ENCODE results near the gene TDRD3. TPM values are rescaled to one million over a fixed set of nuclear protein-coding genes. Genes with fewer than 3 reads are reported as not detected.

TDRD3 gene
- total RNA-seq, 3 donors from 2014 or later, result 30.6 to 52.1 (median 32.1) TPM

GRCh38 chr13:60397704-60398378 is 821 bp downstream of the TDRD3 start:
- no peak for TF ChIP-seq CTCF (IDR thresholded peaks at IDR 0.05)
- TF ChIP-seq POLR2A (IDR thresholded peaks at IDR 0.05), result no peak
- no peak for TF ChIP-seq POLR2AphosphoS5 (IDR thresholded peaks at IDR 0.05)
- Histone ChIP-seq H3K27me3 (no peaks in the 10 kb centered on the region), H3K27ac (peak overlapping the region; percentile 94 to 99), H3K36me3 (no peaks in the 10 kb centered on the region), H3K9me3 (no peaks in the 10 kb centered on the region), H3K4me1 (no peaks in the 10 kb centered on the region), H3K4me3 (peak overlapping the region; percentile 73 to 88 (median 86))
- intact Hi-C loops (cut with DNase I; ENCODE audit: low total_unique reads), result no loop called here
- DNase-seq (ENCODE audit: low spot score in 2 of 2), result peak; percentile 29 to 59

DNA sequence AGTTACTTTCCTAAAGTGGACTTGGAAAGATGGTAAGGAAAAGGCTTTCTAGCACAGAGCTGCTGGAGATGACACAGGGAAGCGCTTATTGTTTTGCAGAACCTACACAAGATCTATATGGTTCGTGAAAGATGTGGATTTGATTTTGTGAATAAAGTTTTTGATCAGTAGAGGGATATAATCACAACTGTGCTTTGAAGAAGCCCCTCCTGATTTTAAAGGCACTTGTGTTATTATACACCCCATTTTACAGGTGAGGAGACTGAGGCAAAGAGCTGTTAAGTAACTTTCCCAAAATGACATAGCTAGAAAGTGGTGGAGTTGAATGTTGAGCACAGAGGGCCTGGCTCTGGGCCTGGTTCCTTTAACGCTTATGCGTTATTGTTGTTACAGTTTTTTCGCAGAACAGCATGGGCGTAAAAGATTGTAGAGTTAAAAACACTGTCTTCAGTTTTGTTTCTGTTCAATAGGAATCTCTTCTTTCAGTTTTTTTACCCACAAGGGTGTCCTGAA is 1.4 kb downstream of the TDRD3 start:
- TF ChIP-seq POLR2AphosphoS5 (IDR thresholded peaks at IDR 0.05) (no peak), CTCF (IDR thresholded peaks at IDR 0.05) (no peak), POLR2A (IDR thresholded peaks at IDR 0.05) (no peak)
- no peaks in the 10 kb centered on the region for H3K27me3 ChIP-seq
- no peaks in the 10 kb centered on the region for H3K4me1 ChIP-seq
- DNase-seq (ENCODE audit: low spot score in 2 of 2), result no peak
- peak overlapping the region; percentile 94 to 99 for H3K27ac ChIP-seq
- H3K36me3 ChIP-seq, result no peaks in the 10 kb centered on the region
- intact Hi-C loops (cut with DNase I; ENCODE audit: low total_unique reads), result no loop called here
- no peaks in the 10 kb centered on the region for H3K9me3 ChIP-seq
- H3K4me3 ChIP-seq, result peak overlapping the region; percentile 73 to 88 (median 86)

- no peak for DNase-seq (ENCODE audit: low spot score in 2 of 2)
- Histone ChIP-seq H3K4me1 (no peaks in the 10 kb centered on the region), H3K9me3 (no peaks in the 10 kb centered on the region), H3K27ac (peak overlapping the region; percentile 10 to 46), H3K4me3 (peak overlapping the region in 2 of 3 donors; percentile 86 to 88), H3K27me3 (no peaks in the 10 kb centered on the region), H3K36me3 (no peaks in the 10 kb centered on the region)
- intact Hi-C loops (cut with DNase I; ENCODE audit: low total_unique reads), result no loop called here
- TF ChIP-seq POLR2A (IDR thresholded peaks at IDR 0.05) (no peak), CTCF (IDR thresholded peaks at IDR 0.05) (no peak), POLR2AphosphoS5 (IDR thresholded peaks at IDR 0.05) (no peak)
Observed at GRCh38 chr13:60398907-60399589, 2.0 kb downstream of the TDRD3 start.

- no peak overlapping the region for H3K4me3 ChIP-seq
- intact Hi-C loops (cut with DNase I; ENCODE audit: low total_unique reads), result no loop called here
- no peak for DNase-seq (ENCODE audit: low spot score in 2 of 2)
Observed at GRCh38 chr13:60402022-60402421, 5.0 kb downstream of the TDRD3 start.

More at GRCh38 chr13:60402022-60402421, 5.0 kb downstream of the TDRD3 start:
- TF ChIP-seq CTCF (IDR thresholded peaks at IDR 0.05) (no peak), POLR2A (IDR thresholded peaks at IDR 0.05) (no peak), POLR2AphosphoS5 (IDR thresholded peaks at IDR 0.05) (no peak)
- H3K9me3 ChIP-seq, result no peaks in the 10 kb centered on the region
- H3K36me3 ChIP-seq, result no peaks in the 10 kb centered on the region
- H3K27ac ChIP-seq, result no peak overlapping the region
- H3K27me3 ChIP-seq, result no peaks in the 10 kb centered on the region
- no peaks in the 10 kb centered on the region for H3K4me1 ChIP-seq

Data from breast epithelium (tissue), 4 donors.